PFSK-1 (cell line): ENCODE measurements around the gene HIPK2.

Source experiments
- SIN3A ChIP-seq: IDR thresholded peaks from 2 replicates; pipeline ENCODE4 v1.6.1; 2012; ENCODE audit warnings: mild to moderate bottlenecking, low read length, moderate library complexity, borderline replicate concordance; ENCODE audit not compliant: insufficient read depth
- TAF1 ChIP-seq: IDR thresholded peaks from 2 replicates; pipeline ENCODE4 v1.6.1; 2012; ENCODE audit warnings: low read length, control low read depth, borderline replicate concordance; ENCODE audit not compliant: insufficient read depth
- TF ChIP-seq, protein P1 (sequence below), 2 experiments: IDR thresholded peaks; 2 replicates each; pipeline versions ENCODE4 v1.6.1 to v1.8.0; 2011 to 2012; ENCODE audit warnings: low read depth in 2 of 2, low read length in 2 of 2, control low read depth in 1 of 2, inconsistent platforms in 1 of 2, mild to moderate bottlenecking in 1 of 2, moderate library complexity in 1 of 2; ENCODE audit not compliant: insufficient read depth in 1 of 2

DNA sequence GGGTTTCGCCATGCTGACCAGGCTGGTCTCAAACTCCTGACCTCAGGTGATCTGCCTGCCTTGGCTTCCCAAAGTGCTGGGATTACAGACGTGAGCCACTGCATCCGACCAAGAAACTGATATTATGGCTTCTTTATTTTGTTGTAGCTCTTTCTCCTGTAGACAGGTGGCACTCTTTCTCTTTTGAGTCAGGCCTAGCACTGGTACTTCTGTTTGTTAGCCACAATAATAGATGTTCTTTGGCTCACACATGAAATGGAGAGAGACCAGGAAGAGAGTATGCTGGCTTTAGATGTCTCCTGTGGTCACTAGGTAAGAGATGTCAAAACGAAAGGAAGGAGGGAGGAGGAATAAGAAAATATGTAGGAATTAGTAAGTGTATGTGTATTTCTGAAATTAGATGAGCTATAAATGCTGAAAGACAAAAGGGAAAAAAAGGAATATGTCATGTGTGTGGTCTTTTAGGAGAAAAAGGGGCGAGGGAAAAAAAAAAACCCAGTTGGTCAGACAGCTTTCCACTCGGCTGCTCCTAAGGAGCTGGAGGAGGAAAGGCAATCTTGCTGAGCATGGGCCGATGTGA lies 175.6 kb downstream of the HIPK2 start:
- TF ChIP-seq SIN3A (no peak), TAF1 (no peak)
- TF ChIP-seq, protein P1, sequence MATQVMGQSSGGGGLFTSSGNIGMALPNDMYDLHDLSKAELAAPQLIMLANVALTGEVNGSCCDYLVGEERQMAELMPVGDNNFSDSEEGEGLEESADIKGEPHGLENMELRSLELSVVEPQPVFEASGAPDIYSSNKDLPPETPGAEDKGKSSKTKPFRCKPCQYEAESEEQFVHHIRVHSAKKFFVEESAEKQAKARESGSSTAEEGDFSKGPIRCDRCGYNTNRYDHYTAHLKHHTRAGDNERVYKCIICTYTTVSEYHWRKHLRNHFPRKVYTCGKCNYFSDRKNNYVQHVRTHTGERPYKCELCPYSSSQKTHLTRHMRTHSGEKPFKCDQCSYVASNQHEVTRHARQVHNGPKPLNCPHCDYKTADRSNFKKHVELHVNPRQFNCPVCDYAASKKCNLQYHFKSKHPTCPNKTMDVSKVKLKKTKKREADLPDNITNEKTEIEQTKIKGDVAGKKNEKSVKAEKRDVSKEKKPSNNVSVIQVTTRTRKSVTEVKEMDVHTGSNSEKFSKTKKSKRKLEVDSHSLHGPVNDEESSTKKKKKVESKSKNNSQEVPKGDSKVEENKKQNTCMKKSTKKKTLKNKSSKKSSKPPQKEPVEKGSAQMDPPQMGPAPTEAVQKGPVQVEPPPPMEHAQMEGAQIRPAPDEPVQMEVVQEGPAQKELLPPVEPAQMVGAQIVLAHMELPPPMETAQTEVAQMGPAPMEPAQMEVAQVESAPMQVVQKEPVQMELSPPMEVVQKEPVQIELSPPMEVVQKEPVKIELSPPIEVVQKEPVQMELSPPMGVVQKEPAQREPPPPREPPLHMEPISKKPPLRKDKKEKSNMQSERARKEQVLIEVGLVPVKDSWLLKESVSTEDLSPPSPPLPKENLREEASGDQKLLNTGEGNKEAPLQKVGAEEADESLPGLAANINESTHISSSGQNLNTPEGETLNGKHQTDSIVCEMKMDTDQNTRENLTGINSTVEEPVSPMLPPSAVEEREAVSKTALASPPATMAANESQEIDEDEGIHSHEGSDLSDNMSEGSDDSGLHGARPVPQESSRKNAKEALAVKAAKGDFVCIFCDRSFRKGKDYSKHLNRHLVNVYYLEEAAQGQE (IDR thresholded peaks at IDR 0.05; ENCODE audit: insufficient read depth in 1 of 2, low read depth in 2 of 2, low read length in 2 of 2): no peak
